ENCODE measurements around the gene KLHL8. TPM values are rescaled to one million over a fixed set of nuclear protein-coding genes. Genes with fewer than 3 reads are reported as not detected.

KLHL8 gene
- total RNA-seq, 1 donor from 2014 or later, result 11.5 TPM

GRCh38 chr4:87196146-87196545 is 24.3 kb downstream of the KLHL8 start:
- Mint-ChIP-seq H3K9me3 (ENCODE audit: unreplicated experiment) (no peaks in the 10 kb centered on the region), H3K4me1 (ENCODE audit: unreplicated experiment) (peaks cover 13% of the 10 kb centered on the region), H3K4me3 (ENCODE audit: unreplicated experiment) (no peak overlapping the region), H3K36me3 (ENCODE audit: unreplicated experiment) (no peaks in the 10 kb centered on the region), H3K27me3 (ENCODE audit: unreplicated experiment) (no peaks in the 10 kb centered on the region), H3K27ac (ENCODE audit: unreplicated experiment) (no peak overlapping the region)
- no peak for TF ChIP-seq CTCF (IDR thresholded peaks at IDR 0.05)
- no peak for DNase-seq (ENCODE audit: extremely low spot score, unreplicated experiment)

- TF ChIP-seq CTCF (IDR thresholded peaks at IDR 0.05), result no peak
- no peaks in the 10 kb centered on the region for H3K36me3 Mint-ChIP-seq (ENCODE audit: unreplicated experiment)
- H3K9me3 Mint-ChIP-seq (ENCODE audit: unreplicated experiment), result no peaks in the 10 kb centered on the region
- H3K27me3 Mint-ChIP-seq (ENCODE audit: unreplicated experiment), result no peaks in the 10 kb centered on the region
- H3K27ac Mint-ChIP-seq (ENCODE audit: unreplicated experiment), result no peak overlapping the region
- no peak for DNase-seq (ENCODE audit: extremely low spot score, unreplicated experiment)
- peaks cover 13% of the 10 kb centered on the region for H3K4me1 Mint-ChIP-seq (ENCODE audit: unreplicated experiment)
- no peak overlapping the region for H3K4me3 Mint-ChIP-seq (ENCODE audit: unreplicated experiment)
Measured at GRCh38 chr4:87193958-87194675, 26.3 kb downstream of the KLHL8 start.

- no peak for DNase-seq (ENCODE audit: extremely low spot score, unreplicated experiment)
- H3K9me3 Mint-ChIP-seq (ENCODE audit: unreplicated experiment), result no peaks in the 10 kb centered on the region
- no peaks in the 10 kb centered on the region for H3K36me3 Mint-ChIP-seq (ENCODE audit: unreplicated experiment)
- H3K27me3 Mint-ChIP-seq (ENCODE audit: unreplicated experiment), result no peaks in the 10 kb centered on the region
- H3K4me3 Mint-ChIP-seq (ENCODE audit: unreplicated experiment), result no peak overlapping the region
- TF ChIP-seq CTCF (IDR thresholded peaks at IDR 0.05), result no peak
- peaks cover 26% of the 10 kb centered on the region for H3K4me1 Mint-ChIP-seq (ENCODE audit: unreplicated experiment)
- no peak overlapping the region for H3K27ac Mint-ChIP-seq (ENCODE audit: unreplicated experiment)
Measured at GRCh38 chr4:87192145-87192919, 28.1 kb downstream of the KLHL8 start.

GRCh38 chr4:87188932-87189331 is 31.5 kb downstream of the KLHL8 start:
- TF ChIP-seq CTCF (IDR thresholded peaks at IDR 0.05), result no peak
- no peaks in the 10 kb centered on the region for H3K9me3 Mint-ChIP-seq (ENCODE audit: unreplicated experiment)
- no peak overlapping the region for H3K27ac Mint-ChIP-seq (ENCODE audit: unreplicated experiment)
- no peak overlapping the region for H3K4me3 Mint-ChIP-seq (ENCODE audit: unreplicated experiment)
- H3K4me1 Mint-ChIP-seq (ENCODE audit: unreplicated experiment), result peaks cover 26% of the 10 kb centered on the region
- no peak for DNase-seq (ENCODE audit: extremely low spot score, unreplicated experiment)
- H3K27me3 Mint-ChIP-seq (ENCODE audit: unreplicated experiment), result no peaks in the 10 kb centered on the region
- no peaks in the 10 kb centered on the region for H3K36me3 Mint-ChIP-seq (ENCODE audit: unreplicated experiment)

GRCh38 chr4:87188048-87188447 is 32.4 kb downstream of the KLHL8 start:
- no peak for DNase-seq (ENCODE audit: extremely low spot score, unreplicated experiment)
- Mint-ChIP-seq H3K9me3 (ENCODE audit: unreplicated experiment) (no peaks in the 10 kb centered on the region), H3K4me3 (ENCODE audit: unreplicated experiment) (no peak overlapping the region)

More at GRCh38 chr4:87188048-87188447, 32.4 kb downstream of the KLHL8 start:
- Mint-ChIP-seq H3K27me3 (ENCODE audit: unreplicated experiment) (no peaks in the 10 kb centered on the region), H3K4me1 (ENCODE audit: unreplicated experiment) (peaks cover 21% of the 10 kb centered on the region), H3K27ac (ENCODE audit: unreplicated experiment) (no peak overlapping the region), H3K36me3 (ENCODE audit: unreplicated experiment) (no peaks in the 10 kb centered on the region)
- no peak for TF ChIP-seq CTCF (IDR thresholded peaks at IDR 0.05)
